HG03196 (cell line): Measurements from ENCODE around the gene WNT2.
"Not testable (repeated sequence)": the region's sequence is repeated elsewhere in the genome, so short reads cannot be mapped to it uniquely, and the experiment has no call there.

Experiments
- ATAC-seq: cut with Tn5 transposase; IDR thresholded peaks from one replicate; pipeline ENCODE4 v1.9.1; 2021; ENCODE audit not compliant: unreplicated experiment

The WNT2 gene

DNA sequence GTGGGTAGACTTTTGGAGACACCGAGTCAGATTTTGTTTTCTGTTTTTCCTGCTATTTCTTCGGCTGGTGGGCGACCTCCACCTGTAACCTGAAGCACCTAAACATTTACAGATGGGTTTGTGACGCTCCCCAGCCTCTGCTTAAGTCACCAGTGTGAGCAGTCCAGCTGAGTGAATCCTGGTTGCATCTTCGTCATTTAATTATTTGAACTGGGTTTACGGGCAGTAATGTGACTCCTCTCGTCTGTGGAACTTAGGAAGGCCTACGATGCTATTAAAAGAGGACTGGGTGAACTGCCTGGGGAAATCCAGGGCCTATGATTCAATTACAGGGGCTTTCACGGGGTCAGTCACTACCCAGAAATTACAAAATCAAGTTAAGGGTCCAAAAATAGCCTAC, 52.5 kb downstream of the WNT2 start:
- ATAC-seq: no peak

- ATAC-seq: no peak
Measured at GRCh38 chr7:117269886-117270285, 53.0 kb downstream of the WNT2 start.

DNA sequence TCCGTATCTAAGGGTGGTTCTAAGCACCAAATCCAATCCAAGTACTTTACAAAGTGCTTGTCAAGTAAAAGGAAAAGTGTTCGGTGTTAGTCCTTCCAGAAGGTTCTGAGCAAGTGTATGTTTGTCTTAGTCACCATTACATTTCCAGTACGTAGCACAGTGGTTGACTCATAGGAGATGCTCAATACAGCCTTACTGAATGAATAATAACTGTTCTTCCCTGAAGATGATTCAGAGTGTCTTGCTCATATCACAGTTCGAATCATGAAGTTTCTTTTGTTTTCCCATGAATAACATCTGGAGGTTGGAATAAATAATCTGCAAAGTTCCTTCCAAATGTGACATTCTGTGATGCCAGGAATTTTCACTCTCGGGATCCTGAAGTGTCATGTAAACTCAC, 53.4 kb downstream of the WNT2 start:
- ATAC-seq: no peak

DNA sequence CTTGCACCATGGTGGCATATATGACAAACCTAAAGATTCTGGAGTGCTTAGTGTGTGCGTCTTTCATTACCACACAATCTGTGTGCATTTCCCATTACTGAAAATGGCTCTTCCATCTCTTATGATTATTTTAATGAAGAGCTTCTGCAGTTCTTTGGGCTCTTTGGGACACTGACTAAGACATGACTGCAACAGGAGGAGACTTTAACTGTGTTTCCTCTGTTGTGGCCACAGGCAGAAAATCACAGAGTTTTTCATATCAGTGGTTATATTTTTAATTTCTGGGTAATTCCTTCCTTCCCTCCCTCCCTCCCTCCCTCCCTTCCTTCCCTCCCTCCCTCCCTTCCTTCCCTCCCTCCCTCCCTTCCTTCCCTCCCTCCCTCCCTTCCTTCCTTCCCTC, 58.1 kb downstream of the WNT2 start:
- ATAC-seq: no peak

GRCh38 chr7:117262546-117262945, 60.3 kb downstream of the WNT2 start:
- ATAC-seq: no peak

DNA sequence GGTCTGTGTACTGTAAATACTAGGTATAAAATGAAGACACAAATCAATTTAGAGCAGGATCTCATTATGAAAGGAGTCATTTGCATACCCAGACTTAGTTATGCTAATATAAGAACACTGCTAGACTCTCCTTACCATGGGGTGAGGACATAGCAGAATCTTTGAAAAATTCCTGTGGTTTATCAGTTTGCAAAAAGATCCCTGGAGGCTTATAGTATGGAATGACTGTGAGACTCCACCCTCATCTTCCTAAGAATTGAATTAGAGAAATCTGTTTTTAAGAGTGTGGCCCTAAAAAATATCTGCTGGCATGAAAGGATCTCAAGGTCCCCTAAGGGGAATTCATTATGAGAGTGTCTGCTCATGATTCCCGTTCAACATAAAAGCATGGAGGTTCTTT, 63.2 kb downstream of the WNT2 start:
- no peak for ATAC-seq

DNA sequence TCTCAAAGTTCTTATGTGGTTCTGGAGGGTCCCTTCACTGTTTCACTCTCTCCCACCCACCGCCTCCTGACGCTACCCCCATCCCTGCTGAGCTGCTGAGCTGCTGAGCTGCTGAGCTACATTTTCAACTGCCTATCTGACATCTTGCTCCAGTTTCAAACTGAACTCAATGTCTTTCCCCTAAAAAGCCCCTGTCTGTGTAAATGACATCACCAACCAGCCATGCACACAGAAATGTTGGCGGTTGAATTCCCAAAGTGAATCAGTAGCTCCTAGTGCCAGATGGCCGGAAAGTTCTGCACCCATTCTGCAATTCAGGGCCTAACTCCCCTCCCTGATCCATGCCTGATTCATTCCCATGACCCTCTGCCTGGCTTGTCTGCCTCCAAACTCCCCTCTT, 71.2 kb downstream of the WNT2 start:
- no peak for ATAC-seq

- no peak for ATAC-seq
Measured at GRCh38 chr7:117250801-117251200, 72.1 kb downstream of the WNT2 start.

DNA sequence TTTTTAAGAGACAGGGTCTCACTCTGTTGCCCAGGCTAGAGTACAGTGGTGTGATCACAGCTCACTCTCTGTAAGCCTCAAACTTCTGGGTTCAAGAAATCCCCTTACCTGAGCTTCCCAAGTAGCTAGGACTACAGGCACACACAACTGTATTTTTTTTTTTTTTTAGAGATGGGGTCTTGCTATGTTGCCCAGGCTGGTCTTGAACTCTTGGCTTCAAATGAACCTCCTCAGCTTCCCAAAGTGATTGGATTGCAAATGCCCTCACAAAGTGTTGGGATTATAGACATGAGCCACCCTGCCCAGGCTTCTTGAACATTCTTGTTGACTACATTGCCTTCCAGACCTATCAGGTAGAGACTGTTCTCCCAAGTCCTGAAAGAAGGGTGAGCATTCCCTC, 72.6 kb downstream of the WNT2 start:
- ATAC-seq: no peak

GRCh38 chr7:117249696-117250095, 73.2 kb downstream of the WNT2 start:
- no peak for ATAC-seq

DNA sequence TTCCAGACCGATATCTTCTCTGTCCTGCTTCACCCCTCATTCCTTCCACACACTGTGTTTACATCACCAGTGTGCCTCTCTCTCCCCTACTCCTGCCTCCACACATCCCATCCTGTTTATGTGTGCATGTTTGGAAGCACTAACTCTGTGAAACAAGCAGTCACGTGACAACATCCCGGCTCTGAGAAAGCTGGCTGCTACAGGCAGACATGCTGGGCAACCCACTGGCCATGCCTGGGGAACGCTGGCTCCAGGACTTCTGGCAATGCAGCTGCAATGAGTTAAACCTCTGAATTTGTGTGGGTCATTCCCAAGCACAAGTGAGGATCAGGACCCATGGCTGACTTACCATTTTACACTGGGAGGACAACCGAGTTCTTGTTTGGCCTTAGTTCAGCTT, 74.0 kb downstream of the WNT2 start:
- no peak for ATAC-seq

- ATAC-seq: no peak
Measured at GRCh38 chr7:117247809-117248208, 75.0 kb downstream of the WNT2 start.

GRCh38 chr7:117245703-117246102, 77.2 kb downstream of the WNT2 start:
- not testable (repeated sequence) for ATAC-seq

GRCh38 chr7:117243390-117243789, 79.5 kb downstream of the WNT2 start:
- no peak for ATAC-seq

DNA sequence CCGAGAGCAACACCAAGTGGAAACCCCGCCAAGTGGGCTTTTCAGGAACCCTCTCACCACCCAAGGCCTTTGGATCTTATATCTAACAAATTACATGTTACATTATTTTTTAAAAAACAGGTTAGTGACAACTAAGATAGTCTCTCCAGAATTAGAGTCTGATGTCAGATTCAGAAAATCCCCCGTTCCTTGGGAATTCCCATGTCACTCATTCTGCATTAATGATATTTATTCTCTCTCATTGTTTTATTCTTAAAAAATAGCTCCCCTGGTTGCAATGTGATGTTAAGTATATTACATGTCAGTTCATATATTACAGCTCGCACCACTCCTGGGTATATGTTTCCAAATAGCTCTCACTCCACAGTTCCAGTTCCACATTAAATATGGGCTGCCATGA, 81.8 kb downstream of the WNT2 start:
- no peak for ATAC-seq

DNA sequence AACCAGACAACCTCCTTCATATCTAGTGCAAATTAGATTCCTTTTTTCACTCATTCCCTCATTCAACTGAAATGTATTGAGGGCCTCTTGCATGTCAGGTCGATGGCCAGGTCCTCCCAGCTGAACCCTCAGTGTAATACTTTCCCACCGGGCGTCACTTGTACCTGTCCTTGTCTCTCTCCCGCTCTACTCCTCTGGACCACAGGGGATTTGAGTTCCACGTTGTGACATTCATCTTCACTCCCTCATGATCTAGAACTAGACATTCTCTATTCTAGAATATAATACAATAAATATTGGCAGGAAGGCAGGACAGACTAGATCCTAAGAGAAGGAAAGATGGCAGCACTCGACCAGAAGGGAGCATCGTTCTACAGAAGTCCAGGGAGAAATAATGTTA, 83.9 kb downstream of the WNT2 start:
- no peak for ATAC-seq

DNA sequence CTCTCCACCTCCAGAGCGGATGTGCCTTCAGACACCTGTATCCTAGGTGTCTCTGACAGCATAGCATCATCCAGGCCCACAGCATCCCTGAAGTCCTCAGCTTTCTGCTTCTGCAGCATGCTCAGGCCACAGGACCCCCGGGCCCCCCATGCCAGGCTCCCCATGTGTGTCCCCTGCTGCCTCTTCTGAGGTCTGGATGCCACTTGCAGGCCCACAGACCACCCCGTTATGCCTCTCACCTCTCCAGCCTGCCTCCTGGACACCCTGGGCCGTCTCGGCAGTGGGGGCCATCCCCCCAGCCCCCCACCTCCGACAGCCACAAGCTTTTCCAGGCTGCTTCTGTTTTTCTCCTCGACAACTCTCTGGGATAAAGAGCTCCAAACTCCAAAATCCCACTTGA, 84.4 kb downstream of the WNT2 start:
- ATAC-seq: no peak

DNA sequence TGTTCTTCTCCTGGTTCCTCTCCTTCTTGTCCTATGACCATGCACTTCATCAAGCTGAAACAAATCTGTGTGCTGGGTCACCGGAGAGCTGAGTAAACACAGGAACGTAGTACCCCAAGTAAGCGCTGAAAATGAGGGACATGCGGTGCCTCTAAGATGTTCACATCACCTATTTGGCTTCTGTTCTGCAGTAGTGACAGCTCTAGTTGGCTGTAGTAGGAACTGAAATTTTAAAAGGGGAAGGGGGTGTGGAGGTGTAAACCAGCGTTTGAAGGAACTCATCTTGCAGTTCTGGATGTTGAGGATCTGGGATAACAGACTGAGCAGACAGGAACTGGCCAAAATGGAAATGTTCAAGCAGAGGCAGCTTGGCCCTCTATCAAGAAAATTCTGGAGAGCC, 85.2 kb downstream of the WNT2 start:
- ATAC-seq: no peak

GRCh38 chr7:117231047-117231359, 91.9 kb downstream of the WNT2 start:
- ATAC-seq: no peak

GRCh38 chr7:117230276-117231046, 92.4 kb downstream of the WNT2 start:
- peak; percentile 64 for ATAC-seq

GRCh38 chr7:117229350-117229749, 93.5 kb downstream of the WNT2 start:
- no peak for ATAC-seq

GRCh38 chr7:117227091-117227490, 95.8 kb downstream of the WNT2 start:
- no peak for ATAC-seq

DNA sequence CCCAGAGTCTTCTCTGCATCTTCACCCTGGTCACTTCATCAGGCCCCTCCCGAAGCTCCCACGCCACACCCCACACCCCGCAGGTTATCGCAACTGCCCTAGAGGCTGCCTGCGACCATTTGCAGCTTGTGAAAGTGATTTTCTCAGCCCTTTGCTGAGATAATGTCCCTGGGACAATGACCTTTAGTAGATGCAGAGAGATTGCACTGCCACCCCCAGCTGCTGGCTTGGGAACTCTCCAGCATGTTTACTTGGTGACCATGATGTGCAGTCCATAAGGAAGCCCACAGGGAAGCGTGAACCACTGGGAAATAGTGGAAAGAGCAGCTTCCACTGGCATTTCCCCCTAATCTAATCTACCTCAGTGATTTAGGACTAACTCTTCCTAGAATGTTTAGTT, 97.3 kb downstream of the WNT2 start:
- no peak for ATAC-seq
